GM19025 (cell line): ENCODE data around the gene WDR54.
"Not testable (repeated sequence)": the region's sequence is repeated elsewhere in the genome, so short reads cannot be mapped to it uniquely, and the experiment has no call there.

Experiments used
- ATAC-seq: cut with Tn5 transposase; IDR thresholded peaks from one replicate; pipeline ENCODE4 v1.9.1; 2021; ENCODE audit warnings: mild to moderate bottlenecking, low read depth, moderate library complexity; ENCODE audit not compliant: unreplicated experiment

WDR54 gene

GRCh38 chr2:74401891-74402290 lies 19.6 kb upstream of the WDR54 start:
- ATAC-seq = no peak

GRCh38 chr2:74406035-74406434 lies 15.5 kb upstream of the WDR54 start:
- no peak for ATAC-seq

- ATAC-seq = no peak
Observed at GRCh38 chr2:74407682-74408081, 13.8 kb upstream of the WDR54 start.

GRCh38 chr2:74413001-74413698 lies 8.4 kb upstream of the WDR54 start:
- no peak for ATAC-seq

- ATAC-seq = no peak
Observed at GRCh38 chr2:74414441-74414840, 7.1 kb upstream of the WDR54 start.

GRCh38 chr2:74414881-74415761 lies 6.4 kb upstream of the WDR54 start:
- no peak for ATAC-seq

- ATAC-seq = no peak
Observed at GRCh38 chr2:74415762-74416395, 5.7 kb upstream of the WDR54 start.

GRCh38 chr2:74416778-74417177 lies 4.8 kb upstream of the WDR54 start:
- ATAC-seq = no peak

GRCh38 chr2:74417197-74417596 lies 4.3 kb upstream of the WDR54 start:
- ATAC-seq = no peak

GRCh38 chr2:74417763-74418162 lies 3.8 kb upstream of the WDR54 start:
- no peak for ATAC-seq

GRCh38 chr2:74418312-74418711 lies 3.2 kb upstream of the WDR54 start:
- ATAC-seq = no peak

GRCh38 chr2:74419345-74419744 lies 2.2 kb upstream of the WDR54 start:
- ATAC-seq = no peak

GRCh38 chr2:74420006-74420405 lies 1.5 kb upstream of the WDR54 start:
- ATAC-seq = no peak

GRCh38 chr2:74420443-74421103 lies 957 bp upstream of the WDR54 start:
- not testable (repeated sequence) for ATAC-seq

GRCh38 chr2:74423231-74424095 lies 1.9 kb downstream of the WDR54 start:
- no peak for ATAC-seq

GRCh38 chr2:74424139-74424992 lies 2.8 kb downstream of the WDR54 start:
- no peak for ATAC-seq

GRCh38 chr2:74424995-74425406 lies 3.5 kb downstream of the WDR54 start:
- ATAC-seq = no peak

- no peak for ATAC-seq
Observed at GRCh38 chr2:74425523-74425922, 4.0 kb downstream of the WDR54 start.

GRCh38 chr2:74426181-74426758 lies 4.7 kb downstream of the WDR54 start:
- ATAC-seq = no peak
